HEK293 (cell line): ENCODE measurements around the gene CDH12.
"Not testable (repeated sequence)": the region's sequence is repeated elsewhere in the genome, so short reads cannot be mapped to it uniquely, and the experiment has no call there.

ENCODE experiments used
- CTCF ChIA-PET: fragments of 350-600 bp; formaldehyde crosslinking; extraction: SDS; loops from one replicate; lab custom pipeline; 2021; ENCODE audit warnings: antibody characterized with exemption; lab: Yijun Ruan, JAX
- POLR2A ChIA-PET: fragments of 300-600 bp; formaldehyde crosslinking; extraction: SDS; loops from one replicate; lab custom pipeline; 2020; ENCODE audit warnings: antibody characterized with exemption, inconsistent platforms; lab: Yijun Ruan, JAX
- H3K27ac ChIP-seq: fragments of 200-500 bp; sonication (Bioruptor generic); 2 replicates; pipeline ENCODE4 v1.5.1; 2014; ENCODE audit warnings: low read depth, low read length, control low read depth, inconsistent platforms; ENCODE audit errors: extremely low read depth
- H3K36me3 ChIP-seq, 2 experiments: fragments of 200-500 bp in 1 of 2; sonication (Bioruptor generic) in 1 of 2; 1 replicate in 1 of 2; 2 replicates in 1 of 2; pipeline ENCODE4 v1.5.1; 2014 to 2017; ENCODE audit warnings: inconsistent platforms in 2 of 2, low read length in 2 of 2; ENCODE audit not compliant: control insufficient read depth in 2 of 2, insufficient read depth in 1 of 2
- H3K4me1 ChIP-seq: fragments of 200-500 bp; sonication (Bioruptor generic); 2 replicates; pipeline ENCODE4 v1.5.1; 2014; ENCODE audit warnings: mild to moderate bottlenecking, low read length, inconsistent platforms; ENCODE audit not compliant: control insufficient read depth, insufficient read depth
- H3K4me3 ChIP-seq: 2 replicates; pipeline ENCODE4 v1.5.1; 2011; ENCODE audit warnings: low read depth, mild to moderate bottlenecking, control low read depth, low read length, moderate library complexity
- H3K9me3 ChIP-seq: fragments of 200-500 bp; sonication (Bioruptor generic); 2 replicates; pipeline ENCODE4 v1.5.1; 2014; ENCODE audit warnings: low read depth, low read length, inconsistent platforms; ENCODE audit not compliant: control insufficient read depth, insufficient read depth
- ATF2 ChIP-seq: fragments of 450-650 bp; formaldehyde crosslinking; IDR thresholded peaks from 2 replicates; pipeline ENCODE4 v1.5.1; 2016; ENCODE audit warnings: missing biosample characterization, missing genetic modification characterization, low read depth
- HIC1 ChIP-seq: fragments of 450-650 bp; formaldehyde crosslinking; IDR thresholded peaks from 2 replicates; pipeline ENCODE4 v1.5.1; 2016; ENCODE audit warnings: missing biosample characterization, missing genetic modification characterization
- PRDM1 ChIP-seq: fragments of 450-650 bp; formaldehyde crosslinking; IDR thresholded peaks from 2 replicates; pipeline ENCODE4; 2016; ENCODE audit warnings: missing biosample characterization, missing genetic modification characterization
- WT1 ChIP-seq: fragments of 450-650 bp; formaldehyde crosslinking; IDR thresholded peaks from 2 replicates; pipeline ENCODE4 v1.5.1; 2016; ENCODE audit warnings: missing biosample characterization, missing genetic modification characterization
- ZIC2 ChIP-seq: fragments of 450-650 bp; formaldehyde crosslinking; IDR thresholded peaks from 2 replicates; pipeline ENCODE4 v1.5.1; 2016; ENCODE audit warnings: missing biosample characterization, missing genetic modification characterization
- ZNF157 ChIP-seq: fragments of 450-650 bp; formaldehyde crosslinking; IDR thresholded peaks from 2 replicates; pipeline ENCODE4 v1.5.1; 2016; ENCODE audit warnings: missing biosample characterization, missing genetic modification characterization
- ZNF280D ChIP-seq: fragments of 450-650 bp; formaldehyde crosslinking; IDR thresholded peaks from 2 replicates; pipeline ENCODE4 v1.5.1; 2016; ENCODE audit warnings: missing biosample characterization, missing genetic modification characterization
- ZSCAN30 ChIP-seq: fragments of 450-650 bp; IDR thresholded peaks from 2 replicates; pipeline ENCODE4 v1.5.1; 2018; ENCODE audit warnings: missing biosample characterization, mild to moderate bottlenecking, missing genetic modification characterization, moderate library complexity
- TF ChIP-seq, protein P1 (sequence below): fragments of 450-650 bp; formaldehyde crosslinking; IDR thresholded peaks from 2 replicates; pipeline ENCODE4 v1.5.1; 2016; ENCODE audit warnings: missing biosample characterization, missing genetic modification characterization
- TF ChIP-seq, protein P2 (sequence below): IDR thresholded peaks from 2 replicates; pipeline ENCODE4 v1.6.1; 2011; ENCODE audit warnings: mild to moderate bottlenecking, low read depth, low read length, borderline replicate concordance
- TF ChIP-seq, protein P3 (sequence below): fragments of 450-650 bp; formaldehyde crosslinking; IDR thresholded peaks from 2 replicates; pipeline ENCODE4 v1.5.1; 2017; ENCODE audit warnings: missing biosample characterization, missing genetic modification characterization
- TF ChIP-seq, protein P4 (sequence below): fragments of 450-650 bp; formaldehyde crosslinking; IDR thresholded peaks from 2 replicates; pipeline ENCODE4 v1.5.1; 2016; ENCODE audit warnings: missing biosample characterization, missing genetic modification characterization

Gene CDH12

GRCh38 chr5:22889720-22890119 lies 36.6 kb upstream of the CDH12 start:
- H3K27ac ChIP-seq = no peak overlapping the region
- no peaks in the 10 kb centered on the region for H3K4me1 ChIP-seq
- POLR2A ChIA-PET = no interaction called here
- H3K9me3 ChIP-seq = no peaks in the 10 kb centered on the region
- CTCF ChIA-PET = no interaction called here
- no peak overlapping the region for H3K4me3 ChIP-seq
- no peak for TF ChIP-seq ZIC2 (tag by site-specific recombination)
- TF ChIP-seq, all 188 proteins: peak for 0
- no peaks in the 10 kb centered on the region for H3K36me3 ChIP-seq

GRCh38 chr5:22887566-22887965 lies 34.4 kb upstream of the CDH12 start:
- H3K4me3 ChIP-seq = no peak overlapping the region
- no peak for TF ChIP-seq ZNF157 (tag by site-specific recombination)
- TF ChIP-seq WT1 (tag by site-specific recombination) = no peak
- TF ChIP-seq, protein P1, sequence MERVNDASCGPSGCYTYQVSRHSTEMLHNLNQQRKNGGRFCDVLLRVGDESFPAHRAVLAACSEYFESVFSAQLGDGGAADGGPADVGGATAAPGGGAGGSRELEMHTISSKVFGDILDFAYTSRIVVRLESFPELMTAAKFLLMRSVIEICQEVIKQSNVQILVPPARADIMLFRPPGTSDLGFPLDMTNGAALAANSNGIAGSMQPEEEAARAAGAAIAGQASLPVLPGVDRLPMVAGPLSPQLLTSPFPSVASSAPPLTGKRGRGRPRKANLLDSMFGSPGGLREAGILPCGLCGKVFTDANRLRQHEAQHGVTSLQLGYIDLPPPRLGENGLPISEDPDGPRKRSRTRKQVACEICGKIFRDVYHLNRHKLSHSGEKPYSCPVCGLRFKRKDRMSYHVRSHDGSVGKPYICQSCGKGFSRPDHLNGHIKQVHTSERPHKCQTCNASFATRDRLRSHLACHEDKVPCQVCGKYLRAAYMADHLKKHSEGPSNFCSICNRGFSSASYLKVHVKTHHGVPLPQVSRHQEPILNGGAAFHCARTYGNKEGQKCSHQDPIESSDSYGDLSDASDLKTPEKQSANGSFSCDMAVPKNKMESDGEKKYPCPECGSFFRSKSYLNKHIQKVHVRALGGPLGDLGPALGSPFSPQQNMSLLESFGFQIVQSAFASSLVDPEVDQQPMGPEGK (tag by site-specific recombination) = no peak
- TF ChIP-seq, protein P2, sequence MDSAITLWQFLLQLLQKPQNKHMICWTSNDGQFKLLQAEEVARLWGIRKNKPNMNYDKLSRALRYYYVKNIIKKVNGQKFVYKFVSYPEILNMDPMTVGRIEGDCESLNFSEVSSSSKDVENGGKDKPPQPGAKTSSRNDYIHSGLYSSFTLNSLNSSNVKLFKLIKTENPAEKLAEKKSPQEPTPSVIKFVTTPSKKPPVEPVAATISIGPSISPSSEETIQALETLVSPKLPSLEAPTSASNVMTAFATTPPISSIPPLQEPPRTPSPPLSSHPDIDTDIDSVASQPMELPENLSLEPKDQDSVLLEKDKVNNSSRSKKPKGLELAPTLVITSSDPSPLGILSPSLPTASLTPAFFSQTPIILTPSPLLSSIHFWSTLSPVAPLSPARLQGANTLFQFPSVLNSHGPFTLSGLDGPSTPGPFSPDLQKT = no peak
- TF ChIP-seq, protein P3, sequence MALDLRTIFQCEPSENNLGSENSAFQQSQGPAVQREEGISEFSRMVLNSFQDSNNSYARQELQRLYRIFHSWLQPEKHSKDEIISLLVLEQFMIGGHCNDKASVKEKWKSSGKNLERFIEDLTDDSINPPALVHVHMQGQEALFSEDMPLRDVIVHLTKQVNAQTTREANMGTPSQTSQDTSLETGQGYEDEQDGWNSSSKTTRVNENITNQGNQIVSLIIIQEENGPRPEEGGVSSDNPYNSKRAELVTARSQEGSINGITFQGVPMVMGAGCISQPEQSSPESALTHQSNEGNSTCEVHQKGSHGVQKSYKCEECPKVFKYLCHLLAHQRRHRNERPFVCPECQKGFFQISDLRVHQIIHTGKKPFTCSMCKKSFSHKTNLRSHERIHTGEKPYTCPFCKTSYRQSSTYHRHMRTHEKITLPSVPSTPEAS (tag by site-specific recombination) = no peak
- TF ChIP-seq ZSCAN30 (tag by site-specific recombination) = no peak
- TF ChIP-seq, protein P4, sequence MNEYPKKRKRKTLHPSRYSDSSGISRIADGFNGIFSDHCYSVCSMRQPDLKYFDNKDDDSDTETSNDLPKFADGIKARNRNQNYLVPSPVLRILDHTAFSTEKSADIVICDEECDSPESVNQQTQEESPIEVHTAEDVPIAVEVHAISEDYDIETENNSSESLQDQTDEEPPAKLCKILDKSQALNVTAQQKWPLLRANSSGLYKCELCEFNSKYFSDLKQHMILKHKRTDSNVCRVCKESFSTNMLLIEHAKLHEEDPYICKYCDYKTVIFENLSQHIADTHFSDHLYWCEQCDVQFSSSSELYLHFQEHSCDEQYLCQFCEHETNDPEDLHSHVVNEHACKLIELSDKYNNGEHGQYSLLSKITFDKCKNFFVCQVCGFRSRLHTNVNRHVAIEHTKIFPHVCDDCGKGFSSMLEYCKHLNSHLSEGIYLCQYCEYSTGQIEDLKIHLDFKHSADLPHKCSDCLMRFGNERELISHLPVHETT (tag by site-specific recombination) = no peak
- TF ChIP-seq, all 188 proteins: peak for 0
- CTCF ChIA-PET = interaction anchor here (0.6 kb wide), 1 partner anchor 69 kb away, joined by 4 read pairs; no protein-coding TSS in a partner anchor
- H3K4me1 ChIP-seq = no peaks in the 10 kb centered on the region
- H3K9me3 ChIP-seq = no peaks in the 10 kb centered on the region
- POLR2A ChIA-PET = no interaction called here
- no peak overlapping the region for H3K27ac ChIP-seq
- H3K36me3 ChIP-seq = no peaks in the 10 kb centered on the region

GRCh38 chr5:22858911-22859310 lies 5.8 kb upstream of the CDH12 start:
- CTCF ChIA-PET, H3K36me3 ChIP-seq: not testable (repeated sequence)

GRCh38 chr5:22855824-22856223 lies 2.7 kb upstream of the CDH12 start:
- Histone ChIP-seq H3K9me3 (no peaks in the 10 kb centered on the region), H3K4me3 (no peak overlapping the region), H3K4me1 (no peaks in the 10 kb centered on the region), H3K36me3 (no peaks in the 10 kb centered on the region), H3K27ac (no peak overlapping the region)
- POLR2A ChIA-PET = no interaction called here
- TF ChIP-seq PRDM1 (tag by site-specific recombination) (no peak), HIC1 (tag by site-specific recombination) (no peak), ZNF280D (no peak), ATF2 (tag by site-specific recombination) (peak; percentile 80)
- CTCF ChIA-PET = interaction anchor here (0.6 kb wide), 1 partner anchor 246 kb away, joined by 3 read pairs; no protein-coding TSS in a partner anchor

More at GRCh38 chr5:22858911-22859310, 5.8 kb upstream of the CDH12 start:
- POLR2A ChIA-PET, H3K4me3 ChIP-seq, H3K9me3 ChIP-seq, H3K27ac ChIP-seq, H3K4me1 ChIP-seq: not testable (repeated sequence)
